Activated T-helper 2 cell treated with anti-CD3 and anti-CD28 coated beads, Interferon-gamma antibody, Interleukin-2, Interleukin-4, amounts not matched to agents 10 μg/mL and 5 μg/mL and 100 μg/mL, durations not matched to agents 14 hours and 24 hours and 36 hours (primary cell): ENCODE data around the gene CFAP90. TPM values are rescaled to one million over a fixed set of nuclear protein-coding genes. Genes with fewer than 3 reads are reported as not detected.
A peak's percentile ranks its signal among the peaks of the same experiment; 100 is the strongest.

Experiments
- DNase-seq: peaks from one replicate; pipeline ENCODE4 v3.0.0; 2021; ENCODE audit warnings: low spot score
- H3K27ac Mint-ChIP-seq: one replicate; pipeline ENCODE4 v1.8.0; 2021; ENCODE audit warnings: mixed read lengths
- H3K27me3 Mint-ChIP-seq: one replicate; pipeline ENCODE4 v1.8.0; 2021; ENCODE audit warnings: low read depth, mixed read lengths
- H3K36me3 Mint-ChIP-seq: one replicate; pipeline ENCODE4 v1.8.0; 2021; ENCODE audit warnings: low read depth, mixed read lengths
- H3K4me1 Mint-ChIP-seq: one replicate; pipeline ENCODE4 v1.8.0; 2021; ENCODE audit warnings: low read depth, mixed read lengths
- H3K4me3 Mint-ChIP-seq: one replicate; pipeline ENCODE4 v1.8.0; 2021; ENCODE audit warnings: low read depth, mild to moderate bottlenecking, moderate library complexity, mixed read lengths
- H3K9me3 Mint-ChIP-seq: one replicate; pipeline ENCODE4 v1.8.0; 2021; ENCODE audit warnings: mixed read lengths
- intact Hi-C: fragments of 100-400 bp; cut with micrococcal nuclease; formaldehyde crosslinking; loops from one replicate; pipeline ENCODE4 v1.15.1; 2023
- total RNA-seq: library from RNA; stranded (reverse); gene quantifications from 2 replicates; pipeline ENCODE4 v1.2.3, GENCODE V29; 2022

CFAP90 gene
- total RNA-seq, 1 donor from 2014 or later: not detected

GRCh38 chr5:7837403-7837802 lies 13.5 kb downstream of the CFAP90 start:
- DNase-seq: no peak
- intact Hi-C loops: no loop called here
- no peaks in the 10 kb centered on the region for H3K4me1 Mint-ChIP-seq
- H3K27ac Mint-ChIP-seq: no peak overlapping the region
- no peaks in the 10 kb centered on the region for H3K9me3 Mint-ChIP-seq
- H3K36me3 Mint-ChIP-seq: no peaks in the 10 kb centered on the region
- no peak overlapping the region for H3K4me3 Mint-ChIP-seq
- H3K27me3 Mint-ChIP-seq: peaks cover 6% of the 10 kb centered on the region

- Mint-ChIP-seq H3K4me1 (no peaks in the 10 kb centered on the region), H3K27me3 (peaks cover 3% of the 10 kb centered on the region), H3K9me3 (no peaks in the 10 kb centered on the region), H3K4me3 (no peak overlapping the region), H3K36me3 (no peaks in the 10 kb centered on the region), H3K27ac (no peak overlapping the region)
- no peak for DNase-seq
- intact Hi-C loops: no loop called here
Observed at GRCh38 chr5:7834982-7835381, 16.0 kb downstream of the CFAP90 start.

GRCh38 chr5:7828269-7828668 lies 22.7 kb downstream of the CFAP90 start:
- Mint-ChIP-seq H3K27me3 (no peaks in the 10 kb centered on the region), H3K36me3 (no peaks in the 10 kb centered on the region), H3K4me1 (no peaks in the 10 kb centered on the region), H3K4me3 (no peak overlapping the region), H3K9me3 (no peaks in the 10 kb centered on the region), H3K27ac (no peak overlapping the region)
- DNase-seq: no peak
- intact Hi-C loops: no loop called here

DNA sequence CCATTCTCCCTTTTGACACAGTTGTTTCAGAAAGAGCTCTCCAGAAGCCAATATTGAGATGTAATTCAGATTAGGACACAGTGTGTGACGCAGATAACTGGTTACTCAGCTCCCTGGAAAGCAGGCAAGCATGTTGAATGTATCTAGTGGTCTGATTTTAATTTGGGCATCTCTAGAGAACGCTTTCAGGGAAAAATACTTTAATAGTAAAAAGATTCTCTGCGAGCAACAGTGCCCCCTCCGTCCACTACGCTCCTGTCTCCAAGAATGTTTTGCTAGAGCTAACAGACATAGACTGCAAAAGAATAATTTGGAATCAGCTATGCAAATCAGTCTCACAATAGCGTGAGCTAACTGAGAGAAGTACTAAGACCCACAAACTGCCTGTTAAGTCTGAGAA lies 23.3 kb downstream of the CFAP90 start:
- H3K4me3 Mint-ChIP-seq: no peak overlapping the region
- H3K9me3 Mint-ChIP-seq: no peaks in the 10 kb centered on the region
- no peaks in the 10 kb centered on the region for H3K27me3 Mint-ChIP-seq
- no peaks in the 10 kb centered on the region for H3K4me1 Mint-ChIP-seq
- H3K36me3 Mint-ChIP-seq: no peaks in the 10 kb centered on the region
- DNase-seq: no peak
- no peak overlapping the region for H3K27ac Mint-ChIP-seq
- intact Hi-C loops: no loop called here

- intact Hi-C loops: no loop called here
- peaks cover 12% of the 10 kb centered on the region for H3K27me3 Mint-ChIP-seq
- no peaks in the 10 kb centered on the region for H3K36me3 Mint-ChIP-seq
- peaks cover 1% of the 10 kb centered on the region for H3K4me1 Mint-ChIP-seq
- H3K27ac Mint-ChIP-seq: no peak overlapping the region
- no peak overlapping the region for H3K4me3 Mint-ChIP-seq
- no peak for DNase-seq
- no peaks in the 10 kb centered on the region for H3K9me3 Mint-ChIP-seq
Observed at GRCh38 chr5:7825630-7826029, 25.3 kb downstream of the CFAP90 start.

DNA sequence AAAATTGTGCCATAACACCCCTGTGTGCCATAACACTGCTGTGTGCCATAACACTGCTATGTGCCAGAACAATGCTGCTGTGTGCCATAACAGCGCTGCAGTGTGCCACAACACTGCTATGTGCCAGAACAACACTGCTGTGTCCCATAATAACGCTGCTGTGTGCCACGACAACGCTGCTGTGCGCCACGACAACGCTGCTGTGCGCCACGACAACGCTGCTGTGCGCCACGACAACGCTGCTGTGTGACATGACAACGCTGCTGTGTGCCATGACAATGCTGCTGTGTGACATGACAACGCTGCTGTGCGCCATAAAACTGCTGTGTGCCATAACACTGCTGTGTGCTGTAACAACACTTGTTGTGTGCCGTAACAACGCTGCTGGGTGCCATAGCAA lies 25.9 kb downstream of the CFAP90 start:
- Mint-ChIP-seq H3K4me3 (no peak overlapping the region), H3K36me3 (no peaks in the 10 kb centered on the region), H3K9me3 (no peaks in the 10 kb centered on the region), H3K27me3 (peaks cover 12% of the 10 kb centered on the region), H3K4me1 (peaks cover 1% of the 10 kb centered on the region), H3K27ac (no peak overlapping the region)
- intact Hi-C loops: no loop called here
- no peak for DNase-seq

- H3K36me3 Mint-ChIP-seq: no peaks in the 10 kb centered on the region
- H3K27me3 Mint-ChIP-seq: peaks cover 12% of the 10 kb centered on the region
- H3K27ac Mint-ChIP-seq: no peak overlapping the region
- no peak for DNase-seq
- intact Hi-C loops: no loop called here
- H3K4me1 Mint-ChIP-seq: peaks cover 1% of the 10 kb centered on the region
- no peaks in the 10 kb centered on the region for H3K9me3 Mint-ChIP-seq
- H3K4me3 Mint-ChIP-seq: no peak overlapping the region
Observed at GRCh38 chr5:7823594-7823993, 27.3 kb downstream of the CFAP90 start.

GRCh38 chr5:7822449-7822848 lies 28.5 kb downstream of the CFAP90 start:
- H3K27ac Mint-ChIP-seq: no peak overlapping the region
- intact Hi-C loops: no loop called here
- no peak overlapping the region for H3K4me3 Mint-ChIP-seq
- H3K36me3 Mint-ChIP-seq: no peaks in the 10 kb centered on the region
- H3K9me3 Mint-ChIP-seq: no peaks in the 10 kb centered on the region
- H3K4me1 Mint-ChIP-seq: peaks cover 1% of the 10 kb centered on the region
- no peak for DNase-seq
- H3K27me3 Mint-ChIP-seq: peaks cover 12% of the 10 kb centered on the region

DNA sequence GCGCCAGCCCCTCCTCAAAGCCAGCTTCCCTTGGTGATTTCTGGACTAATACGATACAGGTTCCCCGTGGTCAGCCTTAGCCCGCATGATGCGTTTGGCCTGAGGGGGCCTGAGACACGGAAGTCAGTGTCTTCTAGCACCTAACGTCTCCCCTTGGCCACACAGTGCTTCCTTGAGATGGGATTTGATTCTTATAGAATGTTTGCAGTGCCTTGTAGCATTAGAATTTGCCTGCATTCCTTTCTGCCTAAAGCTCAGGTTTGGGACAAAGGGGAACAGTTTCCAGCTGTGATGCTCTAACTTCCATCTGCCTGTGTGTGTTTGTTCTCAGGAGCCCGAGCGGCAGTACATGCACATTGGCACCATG lies 34.4 kb downstream of the CFAP90 start:
- H3K27me3 Mint-ChIP-seq: peaks cover 11% of the 10 kb centered on the region
- H3K4me1 Mint-ChIP-seq: peaks cover 2% of the 10 kb centered on the region
- no peak for DNase-seq
- intact Hi-C loops: no loop called here
- H3K9me3 Mint-ChIP-seq: no peaks in the 10 kb centered on the region
- H3K27ac Mint-ChIP-seq: no peak overlapping the region
- no peak overlapping the region for H3K4me3 Mint-ChIP-seq
- H3K36me3 Mint-ChIP-seq: no peaks in the 10 kb centered on the region

GRCh38 chr5:7815892-7816534 lies 34.9 kb downstream of the CFAP90 start:
- no peak overlapping the region for H3K4me3 Mint-ChIP-seq
- no peaks in the 10 kb centered on the region for H3K36me3 Mint-ChIP-seq
- peaks cover 2% of the 10 kb centered on the region for H3K4me1 Mint-ChIP-seq
- intact Hi-C loops: no loop called here
- DNase-seq: peak; percentile 48
- H3K27me3 Mint-ChIP-seq: peaks cover 8% of the 10 kb centered on the region
- no peaks in the 10 kb centered on the region for H3K9me3 Mint-ChIP-seq
- no peak overlapping the region for H3K27ac Mint-ChIP-seq

- intact Hi-C loops: no loop called here
- DNase-seq: no peak
- peaks cover 2% of the 10 kb centered on the region for H3K4me1 Mint-ChIP-seq
- peaks cover 6% of the 10 kb centered on the region for H3K27me3 Mint-ChIP-seq
- no peak overlapping the region for H3K4me3 Mint-ChIP-seq
- no peaks in the 10 kb centered on the region for H3K36me3 Mint-ChIP-seq
- H3K27ac Mint-ChIP-seq: no peak overlapping the region
- H3K9me3 Mint-ChIP-seq: no peaks in the 10 kb centered on the region
Observed at GRCh38 chr5:7814816-7815215, 36.1 kb downstream of the CFAP90 start.

GRCh38 chr5:7813576-7813975 lies 37.4 kb downstream of the CFAP90 start:
- Mint-ChIP-seq H3K9me3 (no peaks in the 10 kb centered on the region), H3K27ac (no peak overlapping the region), H3K27me3 (peaks cover 6% of the 10 kb centered on the region), H3K4me1 (peaks cover 2% of the 10 kb centered on the region), H3K4me3 (no peak overlapping the region), H3K36me3 (no peaks in the 10 kb centered on the region)
- no peak for DNase-seq
- intact Hi-C loops: no loop called here

- Mint-ChIP-seq H3K4me3 (no peak overlapping the region), H3K9me3 (no peaks in the 10 kb centered on the region), H3K4me1 (peaks cover 2% of the 10 kb centered on the region), H3K36me3 (no peaks in the 10 kb centered on the region), H3K27me3 (peaks cover 6% of the 10 kb centered on the region), H3K27ac (no peak overlapping the region)
- intact Hi-C loops: no loop called here
- DNase-seq: no peak
Observed at GRCh38 chr5:7813007-7813406, 37.9 kb downstream of the CFAP90 start.

DNA sequence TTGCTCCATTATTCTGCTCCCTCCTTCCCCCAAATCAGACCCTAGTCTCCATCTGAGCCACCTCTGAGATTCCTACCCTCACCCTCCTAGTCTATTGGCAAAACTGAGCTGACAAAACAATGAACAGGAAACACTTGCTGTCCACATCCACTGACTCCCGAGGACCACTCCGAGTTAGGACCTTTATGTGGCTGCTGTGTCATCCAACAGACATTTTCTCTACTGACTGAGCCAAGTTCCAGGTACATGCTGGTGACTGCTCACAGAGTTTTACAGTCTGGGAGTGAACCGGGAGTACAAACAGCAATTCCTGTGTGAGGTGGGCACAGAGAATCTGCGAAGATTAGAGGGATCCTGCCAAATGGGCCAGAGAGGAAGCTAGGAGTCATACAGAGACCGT lies 39.2 kb downstream of the CFAP90 start:
- no peaks in the 10 kb centered on the region for H3K36me3 Mint-ChIP-seq
- H3K4me1 Mint-ChIP-seq: peaks cover 2% of the 10 kb centered on the region
- no peak overlapping the region for H3K27ac Mint-ChIP-seq
- no peaks in the 10 kb centered on the region for H3K9me3 Mint-ChIP-seq
- H3K4me3 Mint-ChIP-seq: no peak overlapping the region
- intact Hi-C loops: no loop called here
- DNase-seq: no peak
- H3K27me3 Mint-ChIP-seq: peaks cover 4% of the 10 kb centered on the region
